ENCODE results near the gene IFIT3. TPM values are rescaled to one million over a fixed set of nuclear protein-coding genes. Genes with fewer than 3 reads are reported as not detected.

IFIT3 gene
- total RNA-seq, 1 donor from 2014 or later = 1.8 TPM

DNA sequence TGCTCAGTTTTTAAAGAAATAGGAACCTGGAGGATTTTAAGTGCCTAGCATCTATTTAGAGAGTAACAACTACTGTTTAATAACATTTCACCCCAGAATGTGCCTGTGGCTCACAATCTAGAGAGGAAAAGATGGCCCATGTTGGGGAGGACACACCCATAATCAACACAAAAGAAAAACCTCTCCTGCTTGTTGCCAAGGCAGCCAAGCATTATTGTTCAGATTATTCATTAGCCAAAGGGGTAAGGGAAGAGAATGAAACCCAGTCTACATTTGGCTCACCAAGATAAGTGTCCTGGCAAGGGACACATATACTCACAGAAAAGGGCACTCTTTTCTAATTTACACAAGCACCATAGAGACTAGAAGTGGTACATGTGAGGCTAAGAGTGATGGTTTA, 32.4 kb downstream of the IFIT3 start:
- Mint-ChIP-seq H3K27ac (ENCODE audit: unreplicated experiment) (no peak overlapping the region), H3K9me3 (no peaks in the 10 kb centered on the region), H3K27me3 (ENCODE audit: low read depth) (no peaks in the 10 kb centered on the region), H3K4me3 (no peak overlapping the region), H3K4me1 (no peaks in the 10 kb centered on the region), H3K36me3 (ENCODE audit: low read depth) (no peaks in the 10 kb centered on the region)
- TF ChIP-seq, protein P1, sequence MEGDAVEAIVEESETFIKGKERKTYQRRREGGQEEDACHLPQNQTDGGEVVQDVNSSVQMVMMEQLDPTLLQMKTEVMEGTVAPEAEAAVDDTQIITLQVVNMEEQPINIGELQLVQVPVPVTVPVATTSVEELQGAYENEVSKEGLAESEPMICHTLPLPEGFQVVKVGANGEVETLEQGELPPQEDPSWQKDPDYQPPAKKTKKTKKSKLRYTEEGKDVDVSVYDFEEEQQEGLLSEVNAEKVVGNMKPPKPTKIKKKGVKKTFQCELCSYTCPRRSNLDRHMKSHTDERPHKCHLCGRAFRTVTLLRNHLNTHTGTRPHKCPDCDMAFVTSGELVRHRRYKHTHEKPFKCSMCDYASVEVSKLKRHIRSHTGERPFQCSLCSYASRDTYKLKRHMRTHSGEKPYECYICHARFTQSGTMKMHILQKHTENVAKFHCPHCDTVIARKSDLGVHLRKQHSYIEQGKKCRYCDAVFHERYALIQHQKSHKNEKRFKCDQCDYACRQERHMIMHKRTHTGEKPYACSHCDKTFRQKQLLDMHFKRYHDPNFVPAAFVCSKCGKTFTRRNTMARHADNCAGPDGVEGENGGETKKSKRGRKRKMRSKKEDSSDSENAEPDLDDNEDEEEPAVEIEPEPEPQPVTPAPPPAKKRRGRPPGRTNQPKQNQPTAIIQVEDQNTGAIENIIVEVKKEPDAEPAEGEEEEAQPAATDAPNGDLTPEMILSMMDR (conservative IDR thresholded peaks at IDR 0.05) = no peak
- DNase-seq (ENCODE audit: low read depth, low spot score) = no peak

DNA sequence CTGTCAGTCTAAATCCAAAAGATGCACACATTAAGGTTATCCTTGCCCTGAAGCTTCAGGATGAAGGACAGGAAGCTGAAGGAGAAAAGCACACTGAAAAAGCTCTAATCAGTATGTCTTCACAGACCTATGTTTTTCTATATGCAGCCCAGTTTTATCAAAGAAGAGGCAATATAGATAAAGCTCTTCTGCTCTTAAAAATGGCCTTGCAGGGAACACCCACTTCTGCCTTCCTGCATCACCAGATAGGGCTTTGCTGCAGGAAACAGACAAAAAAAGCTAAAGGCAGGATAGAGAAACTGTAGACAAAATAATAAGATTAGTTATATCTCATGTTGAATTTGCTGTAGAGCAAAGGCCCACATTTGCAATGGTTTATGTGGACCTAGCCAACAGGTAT, 35.1 kb downstream of the IFIT3 start:
- Mint-ChIP-seq H3K27me3 (ENCODE audit: low read depth) (no peaks in the 10 kb centered on the region), H3K4me3 (no peak overlapping the region), H3K36me3 (ENCODE audit: low read depth) (no peaks in the 10 kb centered on the region), H3K4me1 (peaks cover 8% of the 10 kb centered on the region), H3K9me3 (no peaks in the 10 kb centered on the region), H3K27ac (ENCODE audit: unreplicated experiment) (no peak overlapping the region)
- TF ChIP-seq, protein P1 (conservative IDR thresholded peaks at IDR 0.05) = no peak
- no peak for DNase-seq (ENCODE audit: low read depth, low spot score)

DNA sequence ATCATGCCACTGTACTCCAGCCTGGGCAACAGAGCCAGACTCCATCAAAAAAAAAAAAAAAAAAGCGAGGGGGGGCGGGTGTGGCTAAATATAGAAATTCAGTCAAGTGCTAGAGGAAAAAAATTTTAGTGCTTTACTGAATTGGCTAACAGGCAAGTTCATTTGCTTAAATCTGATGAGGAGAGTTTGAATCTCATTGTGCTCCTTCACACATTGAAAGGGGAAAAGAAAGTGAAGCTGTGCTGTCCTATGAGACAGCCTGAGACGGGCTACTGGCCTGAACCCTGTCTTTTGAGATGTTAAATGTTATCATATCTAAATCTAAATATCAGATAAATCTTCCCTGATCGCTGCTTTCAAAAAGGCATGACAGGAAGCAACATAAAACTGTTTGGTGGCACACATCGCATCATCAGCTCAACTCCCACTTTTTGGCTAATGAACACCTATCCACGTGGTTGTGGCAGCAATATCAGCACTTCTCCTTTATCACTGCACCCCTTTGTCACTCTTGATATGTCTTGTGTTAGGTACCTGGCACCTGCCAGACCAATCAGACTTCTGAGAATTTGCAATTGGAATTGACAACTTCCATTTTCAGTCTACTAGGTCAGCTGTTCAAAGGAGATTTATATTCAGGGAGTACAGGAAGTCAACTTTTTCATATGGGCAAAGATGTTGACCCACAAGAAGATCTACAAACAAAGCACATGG, 36.1 kb downstream of the IFIT3 start:
- peaks cover 17% of the 10 kb centered on the region for H3K4me1 Mint-ChIP-seq
- no peaks in the 10 kb centered on the region for H3K36me3 Mint-ChIP-seq (ENCODE audit: low read depth)
- H3K9me3 Mint-ChIP-seq = no peaks in the 10 kb centered on the region
- no peak overlapping the region for H3K4me3 Mint-ChIP-seq
- H3K27ac Mint-ChIP-seq (ENCODE audit: unreplicated experiment) = no peak overlapping the region
- DNase-seq (ENCODE audit: low read depth, low spot score) = no peak
- no peaks in the 10 kb centered on the region for H3K27me3 Mint-ChIP-seq (ENCODE audit: low read depth)
- TF ChIP-seq, protein P1 (conservative IDR thresholded peaks at IDR 0.05) = no peak

DNA sequence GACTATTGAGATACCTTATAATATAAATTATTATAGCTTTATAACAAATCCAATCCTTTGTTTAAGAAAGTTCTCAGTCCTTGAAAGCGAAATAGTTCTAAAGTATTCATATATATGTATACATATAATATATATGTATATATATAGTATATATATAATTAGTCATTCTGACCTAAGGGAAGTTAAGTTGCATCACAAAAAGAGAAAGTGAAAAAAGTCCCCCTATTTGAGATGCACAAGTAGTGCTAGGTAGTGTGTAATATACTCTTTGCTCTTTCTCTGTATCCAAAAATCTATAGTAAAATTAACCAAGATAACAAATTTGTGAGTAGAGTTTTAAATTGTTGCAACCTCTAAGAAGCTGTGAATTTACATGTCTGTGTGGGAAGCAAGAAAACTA, 36.7 kb downstream of the IFIT3 start:
- no peaks in the 10 kb centered on the region for H3K27me3 Mint-ChIP-seq (ENCODE audit: low read depth)

DNA sequence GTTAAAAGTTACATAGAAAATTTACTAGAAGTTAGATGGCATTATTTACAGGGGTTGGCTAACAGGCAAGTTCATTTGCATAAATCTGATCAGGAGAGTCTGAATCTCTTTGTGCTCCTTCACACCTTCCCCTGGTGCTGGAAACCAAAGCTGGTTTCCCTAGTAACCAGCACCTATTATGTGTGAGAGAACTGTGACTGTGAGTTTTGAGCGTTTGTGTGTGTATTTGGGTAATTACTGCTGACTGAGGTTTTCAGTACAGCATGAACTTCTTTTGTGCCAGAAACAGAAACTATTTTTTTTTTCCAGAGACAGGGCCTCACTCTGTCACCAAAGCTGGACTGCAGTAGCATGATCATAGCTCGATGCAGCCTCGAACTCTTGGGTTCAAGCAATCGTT, 39.7 kb downstream of the IFIT3 start:
- DNase-seq (ENCODE audit: low read depth, low spot score) = no peak
- peak overlapping the region; percentile 22 for H3K27ac Mint-ChIP-seq (ENCODE audit: unreplicated experiment)
- peaks cover 26% of the 10 kb centered on the region for H3K4me1 Mint-ChIP-seq
- no peaks in the 10 kb centered on the region for H3K27me3 Mint-ChIP-seq (ENCODE audit: low read depth)
- TF ChIP-seq, protein P1 (conservative IDR thresholded peaks at IDR 0.05) = no peak
- no peaks in the 10 kb centered on the region for H3K9me3 Mint-ChIP-seq
- H3K36me3 Mint-ChIP-seq (ENCODE audit: low read depth) = no peaks in the 10 kb centered on the region
- H3K4me3 Mint-ChIP-seq = no peak overlapping the region

More for the DNA sequence above, 36.7 kb downstream of the IFIT3 start:
- Mint-ChIP-seq H3K36me3 (ENCODE audit: low read depth) (no peaks in the 10 kb centered on the region), H3K4me3 (no peak overlapping the region), H3K27ac (ENCODE audit: unreplicated experiment) (no peak overlapping the region), H3K9me3 (no peaks in the 10 kb centered on the region), H3K4me1 (peaks cover 23% of the 10 kb centered on the region)
- no peak for DNase-seq (ENCODE audit: low read depth, low spot score)
- TF ChIP-seq, protein P1 (conservative IDR thresholded peaks at IDR 0.05) = no peak
